HEK293 (cell line): ENCODE data around the gene ZAP70.

Source experiments
- CTCF ChIA-PET: fragments of 350-600 bp; formaldehyde crosslinking; extraction: SDS; loops from one replicate; lab custom pipeline; 2021; ENCODE audit warnings: antibody characterized with exemption; lab: Yijun Ruan, JAX
- POLR2A ChIA-PET: fragments of 300-600 bp; formaldehyde crosslinking; extraction: SDS; loops from one replicate; lab custom pipeline; 2020; ENCODE audit warnings: antibody characterized with exemption, inconsistent platforms; lab: Yijun Ruan, JAX
- H3K27ac ChIP-seq: fragments of 200-500 bp; sonication (Bioruptor generic); 2 replicates; pipeline ENCODE4 v1.5.1; 2014; ENCODE audit warnings: low read depth, low read length, control low read depth, inconsistent platforms; ENCODE audit errors: extremely low read depth
- H3K36me3 ChIP-seq, 2 experiments: fragments of 200-500 bp in 1 of 2; sonication (Bioruptor generic) in 1 of 2; 1 replicate in 1 of 2; 2 replicates in 1 of 2; pipeline ENCODE4 v1.5.1; 2014 to 2017; ENCODE audit warnings: inconsistent platforms in 2 of 2, low read length in 2 of 2; ENCODE audit not compliant: control insufficient read depth in 2 of 2, insufficient read depth in 1 of 2
- H3K4me1 ChIP-seq: fragments of 200-500 bp; sonication (Bioruptor generic); 2 replicates; pipeline ENCODE4 v1.5.1; 2014; ENCODE audit warnings: mild to moderate bottlenecking, low read length, inconsistent platforms; ENCODE audit not compliant: control insufficient read depth, insufficient read depth
- H3K4me3 ChIP-seq: 2 replicates; pipeline ENCODE4 v1.5.1; 2011; ENCODE audit warnings: low read depth, mild to moderate bottlenecking, control low read depth, low read length, moderate library complexity
- H3K9me3 ChIP-seq: fragments of 200-500 bp; sonication (Bioruptor generic); 2 replicates; pipeline ENCODE4 v1.5.1; 2014; ENCODE audit warnings: low read depth, low read length, inconsistent platforms; ENCODE audit not compliant: control insufficient read depth, insufficient read depth
- BCL11B ChIP-seq: fragments of 450-650 bp; formaldehyde crosslinking; IDR thresholded peaks from 2 replicates; pipeline ENCODE4 v1.5.1; 2016; ENCODE audit warnings: low read depth, missing biosample characterization, missing genetic modification characterization
- KLF8 ChIP-seq: fragments of 450-650 bp; formaldehyde crosslinking; IDR thresholded peaks from 2 replicates; pipeline ENCODE4 v1.5.1; 2016; ENCODE audit warnings: missing biosample characterization, missing genetic modification characterization
- KLF9 ChIP-seq: fragments of 450-650 bp; formaldehyde crosslinking; IDR thresholded peaks from 2 replicates; pipeline ENCODE4 v1.5.1; 2016; ENCODE audit warnings: missing biosample characterization, missing genetic modification characterization, low read depth
- RBAK ChIP-seq: fragments of 450-650 bp; formaldehyde crosslinking; IDR thresholded peaks from 2 replicates; pipeline ENCODE4 v1.5.1; 2016; ENCODE audit warnings: missing biosample characterization, missing genetic modification characterization
- REPIN1 ChIP-seq: fragments of 450-650 bp; formaldehyde crosslinking; IDR thresholded peaks from 2 replicates; pipeline ENCODE4 v1.5.1; 2017; ENCODE audit warnings: missing biosample characterization, missing genetic modification characterization, low read depth
- SP2 ChIP-seq: fragments of 450-650 bp; formaldehyde crosslinking; IDR thresholded peaks from 2 replicates; pipeline ENCODE4 v1.5.1; 2016; ENCODE audit warnings: missing biosample characterization, missing genetic modification characterization
- ZNF114 ChIP-seq: fragments of 450-650 bp; formaldehyde crosslinking; IDR thresholded peaks from 2 replicates; pipeline ENCODE4 v1.5.0; 2017; ENCODE audit warnings: missing biosample characterization, missing genetic modification characterization
- ZNF121 ChIP-seq: fragments of 450-650 bp; formaldehyde crosslinking; IDR thresholded peaks from 2 replicates; pipeline ENCODE4 v1.5.1; 2016; ENCODE audit warnings: missing biosample characterization, missing genetic modification characterization
- ZNF184 ChIP-seq: fragments of 450-650 bp; IDR thresholded peaks from 2 replicates; pipeline ENCODE4 v1.5.1; 2018; ENCODE audit warnings: missing biosample characterization, mild to moderate bottlenecking, missing genetic modification characterization
- ZNF221 ChIP-seq: fragments of 450-650 bp; formaldehyde crosslinking; IDR thresholded peaks from 2 replicates; pipeline ENCODE4 v1.5.1; 2017; ENCODE audit warnings: missing biosample characterization, missing genetic modification characterization, borderline replicate concordance
- ZNF311 ChIP-seq: fragments of 450-650 bp; formaldehyde crosslinking; IDR thresholded peaks from 2 replicates; pipeline ENCODE4 v1.5.1; 2017; ENCODE audit warnings: missing biosample characterization, missing genetic modification characterization, borderline replicate concordance
- ZNF341 ChIP-seq: fragments of 450-650 bp; formaldehyde crosslinking; IDR thresholded peaks from 2 replicates; pipeline ENCODE4; 2016; ENCODE audit warnings: low read depth, missing biosample characterization, missing genetic modification characterization
- ZNF354C ChIP-seq: fragments of 450-650 bp; formaldehyde crosslinking; IDR thresholded peaks from 2 replicates; pipeline ENCODE4 v1.5.1; 2016; ENCODE audit warnings: missing biosample characterization, missing genetic modification characterization, low read depth, borderline replicate concordance
- ZNF510 ChIP-seq: fragments of 450-650 bp; formaldehyde crosslinking; IDR thresholded peaks from 2 replicates; pipeline ENCODE4 v1.5.1; 2018; ENCODE audit warnings: mild to moderate bottlenecking, missing genetic modification characterization, missing biosample characterization; ENCODE audit not compliant: insufficient replicate concordance
- ZNF670 ChIP-seq: fragments of 450-650 bp; formaldehyde crosslinking; IDR thresholded peaks from 2 replicates; pipeline ENCODE4 v1.5.1; 2016; ENCODE audit warnings: missing biosample characterization, missing genetic modification characterization, low read depth
- ZNF707 ChIP-seq: fragments of 450-650 bp; formaldehyde crosslinking; IDR thresholded peaks from 2 replicates; pipeline ENCODE4 v1.5.1; 2016; ENCODE audit warnings: missing biosample characterization, missing genetic modification characterization
- TF ChIP-seq, protein P1 (sequence below): fragments of 450-650 bp; formaldehyde crosslinking; conservative IDR thresholded peaks from 2 replicates; pipeline ENCODE4 v1.5.1; 2016; ENCODE audit warnings: low read depth, missing biosample characterization, missing genetic modification characterization
- TF ChIP-seq, protein P2 (sequence below): fragments of 450-650 bp; formaldehyde crosslinking; IDR thresholded peaks from 2 replicates; pipeline ENCODE4 v1.5.1; 2017; ENCODE audit warnings: missing biosample characterization, missing genetic modification characterization
- TF ChIP-seq, protein P3 (sequence below): fragments of 450-650 bp; formaldehyde crosslinking; IDR thresholded peaks from 2 replicates; pipeline ENCODE4 v1.5.1; 2016; ENCODE audit warnings: missing biosample characterization, missing genetic modification characterization
- TF ChIP-seq, protein P4 (sequence below): fragments of 450-650 bp; formaldehyde crosslinking; IDR thresholded peaks from 2 replicates; pipeline ENCODE4 v1.5.1; 2016; ENCODE audit warnings: missing biosample characterization, missing genetic modification characterization, low read depth

Gene ZAP70

DNA sequence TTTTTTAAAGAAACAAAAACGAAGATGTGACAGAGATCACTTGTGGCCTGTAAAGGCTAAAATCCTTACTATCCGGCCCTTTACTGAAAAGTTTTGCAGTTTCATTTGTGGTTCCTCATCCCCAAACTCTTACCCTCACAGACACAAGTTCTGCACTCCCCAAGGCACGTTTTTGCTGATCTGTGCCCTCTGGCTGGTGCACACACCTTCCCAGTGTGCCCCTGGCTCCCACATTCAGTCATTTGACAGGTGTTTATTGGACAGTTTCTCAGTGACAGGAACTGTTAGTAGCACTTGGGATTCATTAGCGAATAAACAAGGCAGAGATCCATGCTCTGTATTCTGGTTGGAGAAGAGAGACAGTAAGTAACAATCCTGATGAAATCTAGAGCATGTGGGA is 22.8 kb downstream of the ZAP70 start (continued):
- TF ChIP-seq, protein P1, sequence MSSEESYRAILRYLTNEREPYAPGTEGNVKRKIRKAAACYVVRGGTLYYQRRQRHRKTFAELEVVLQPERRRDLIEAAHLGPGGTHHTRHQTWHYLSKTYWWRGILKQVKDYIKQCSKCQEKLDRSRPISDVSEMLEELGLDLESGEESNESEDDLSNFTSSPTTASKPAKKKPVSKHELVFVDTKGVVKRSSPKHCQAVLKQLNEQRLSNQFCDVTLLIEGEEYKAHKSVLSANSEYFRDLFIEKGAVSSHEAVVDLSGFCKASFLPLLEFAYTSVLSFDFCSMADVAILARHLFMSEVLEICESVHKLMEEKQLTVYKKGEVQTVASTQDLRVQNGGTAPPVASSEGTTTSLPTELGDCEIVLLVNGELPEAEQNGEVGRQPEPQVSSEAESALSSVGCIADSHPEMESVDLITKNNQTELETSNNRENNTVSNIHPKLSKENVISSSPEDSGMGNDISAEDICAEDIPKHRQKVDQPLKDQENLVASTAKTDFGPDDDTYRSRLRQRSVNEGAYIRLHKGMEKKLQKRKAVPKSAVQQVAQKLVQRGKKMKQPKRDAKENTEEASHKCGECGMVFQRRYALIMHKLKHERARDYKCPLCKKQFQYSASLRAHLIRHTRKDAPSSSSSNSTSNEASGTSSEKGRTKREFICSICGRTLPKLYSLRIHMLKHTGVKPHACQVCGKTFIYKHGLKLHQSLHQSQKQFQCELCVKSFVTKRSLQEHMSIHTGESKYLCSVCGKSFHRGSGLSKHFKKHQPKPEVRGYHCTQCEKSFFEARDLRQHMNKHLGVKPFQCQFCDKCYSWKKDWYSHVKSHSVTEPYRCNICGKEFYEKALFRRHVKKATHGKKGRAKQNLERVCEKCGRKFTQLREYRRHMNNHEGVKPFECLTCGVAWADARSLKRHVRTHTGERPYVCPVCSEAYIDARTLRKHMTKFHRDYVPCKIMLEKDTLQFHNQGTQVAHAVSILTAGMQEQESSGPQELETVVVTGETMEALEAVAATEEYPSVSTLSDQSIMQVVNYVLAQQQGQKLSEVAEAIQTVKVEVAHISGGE (tag by site-specific recombination), result no peak
- TF ChIP-seq, protein P2, sequence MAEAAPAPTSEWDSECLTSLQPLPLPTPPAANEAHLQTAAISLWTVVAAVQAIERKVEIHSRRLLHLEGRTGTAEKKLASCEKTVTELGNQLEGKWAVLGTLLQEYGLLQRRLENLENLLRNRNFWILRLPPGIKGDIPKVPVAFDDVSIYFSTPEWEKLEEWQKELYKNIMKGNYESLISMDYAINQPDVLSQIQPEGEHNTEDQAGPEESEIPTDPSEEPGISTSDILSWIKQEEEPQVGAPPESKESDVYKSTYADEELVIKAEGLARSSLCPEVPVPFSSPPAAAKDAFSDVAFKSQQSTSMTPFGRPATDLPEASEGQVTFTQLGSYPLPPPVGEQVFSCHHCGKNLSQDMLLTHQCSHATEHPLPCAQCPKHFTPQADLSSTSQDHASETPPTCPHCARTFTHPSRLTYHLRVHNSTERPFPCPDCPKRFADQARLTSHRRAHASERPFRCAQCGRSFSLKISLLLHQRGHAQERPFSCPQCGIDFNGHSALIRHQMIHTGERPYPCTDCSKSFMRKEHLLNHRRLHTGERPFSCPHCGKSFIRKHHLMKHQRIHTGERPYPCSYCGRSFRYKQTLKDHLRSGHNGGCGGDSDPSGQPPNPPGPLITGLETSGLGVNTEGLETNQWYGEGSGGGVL (tag by site-specific recombination), result no peak
- TF ChIP-seq SP2 (tag by site-specific recombination), result no peak

DNA sequence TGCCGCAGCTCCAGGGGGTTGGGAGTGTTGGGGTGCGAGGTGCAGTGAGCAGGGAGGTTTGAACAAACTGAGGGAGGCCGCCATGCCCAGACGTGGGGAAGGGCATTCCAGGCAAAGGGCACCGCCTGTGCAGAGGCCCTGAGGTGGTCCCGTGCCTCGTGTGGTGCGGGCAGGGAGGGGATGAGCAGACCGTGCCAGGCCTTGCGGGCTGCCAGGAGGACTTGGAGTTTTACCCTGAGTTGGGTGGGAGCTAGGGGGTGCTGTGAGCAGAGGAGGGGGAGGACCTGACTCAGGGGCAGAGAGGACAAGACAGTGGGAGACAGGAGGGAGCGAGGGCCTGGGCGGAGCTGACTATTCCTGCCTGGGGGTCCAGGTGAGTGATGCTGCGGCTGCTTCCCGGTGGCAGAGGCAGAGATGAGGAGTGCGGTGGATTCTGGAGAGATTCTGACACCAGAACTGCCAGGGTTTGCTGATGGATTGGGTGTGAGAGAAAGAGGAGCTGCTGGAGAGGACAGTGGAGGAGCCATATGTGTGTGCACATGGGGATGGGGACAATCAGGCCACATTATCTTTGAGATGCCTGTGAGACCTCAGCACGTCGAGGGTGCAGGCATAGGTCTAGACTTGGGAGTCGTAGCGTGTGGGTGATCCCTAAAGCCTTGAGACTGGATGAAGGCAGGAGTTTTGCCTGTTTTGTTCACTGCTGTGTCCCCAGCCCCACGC is 23.4 kb downstream of the ZAP70 start:
- no peak overlapping the region for H3K27ac ChIP-seq
- ChIA-PET CTCF (interaction anchor here (0.7 kb wide), 1 partner anchor 11 kb away, joined by 5 read pairs; no protein-coding TSS in a partner anchor), POLR2A (no interaction called here)
- no peaks in the 10 kb centered on the region for H3K36me3 ChIP-seq
- no peaks in the 10 kb centered on the region for H3K9me3 ChIP-seq
- TF ChIP-seq ZNF121 (tag by site-specific recombination) (no peak), ZNF311 (tag by site-specific recombination) (no peak), REPIN1 (no peak), SP2 (tag by site-specific recombination) (no peak), BCL11B (tag by site-specific recombination) (no peak), ZNF354C (tag by site-specific recombination) (no peak)
- TF ChIP-seq, protein P3, sequence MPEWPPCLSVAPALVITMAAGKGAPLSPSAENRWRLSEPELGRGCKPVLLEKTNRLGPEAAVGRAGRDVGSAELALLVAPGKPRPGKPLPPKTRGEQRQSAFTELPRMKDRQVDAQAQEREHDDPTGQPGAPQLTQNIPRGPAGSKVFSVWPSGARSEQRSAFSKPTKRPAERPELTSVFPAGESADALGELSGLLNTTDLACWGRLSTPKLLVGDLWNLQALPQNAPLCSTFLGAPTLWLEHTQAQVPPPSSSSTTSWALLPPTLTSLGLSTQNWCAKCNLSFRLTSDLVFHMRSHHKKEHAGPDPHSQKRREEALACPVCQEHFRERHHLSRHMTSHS (tag by site-specific recombination), result no peak
- TF ChIP-seq, protein P4, sequence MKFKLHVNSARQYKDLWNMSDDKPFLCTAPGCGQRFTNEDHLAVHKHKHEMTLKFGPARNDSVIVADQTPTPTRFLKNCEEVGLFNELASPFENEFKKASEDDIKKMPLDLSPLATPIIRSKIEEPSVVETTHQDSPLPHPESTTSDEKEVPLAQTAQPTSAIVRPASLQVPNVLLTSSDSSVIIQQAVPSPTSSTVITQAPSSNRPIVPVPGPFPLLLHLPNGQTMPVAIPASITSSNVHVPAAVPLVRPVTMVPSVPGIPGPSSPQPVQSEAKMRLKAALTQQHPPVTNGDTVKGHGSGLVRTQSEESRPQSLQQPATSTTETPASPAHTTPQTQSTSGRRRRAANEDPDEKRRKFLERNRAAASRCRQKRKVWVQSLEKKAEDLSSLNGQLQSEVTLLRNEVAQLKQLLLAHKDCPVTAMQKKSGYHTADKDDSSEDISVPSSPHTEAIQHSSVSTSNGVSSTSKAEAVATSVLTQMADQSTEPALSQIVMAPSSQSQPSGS, result no peak
- no peak overlapping the region for H3K4me3 ChIP-seq
- no peaks in the 10 kb centered on the region for H3K4me1 ChIP-seq

DNA sequence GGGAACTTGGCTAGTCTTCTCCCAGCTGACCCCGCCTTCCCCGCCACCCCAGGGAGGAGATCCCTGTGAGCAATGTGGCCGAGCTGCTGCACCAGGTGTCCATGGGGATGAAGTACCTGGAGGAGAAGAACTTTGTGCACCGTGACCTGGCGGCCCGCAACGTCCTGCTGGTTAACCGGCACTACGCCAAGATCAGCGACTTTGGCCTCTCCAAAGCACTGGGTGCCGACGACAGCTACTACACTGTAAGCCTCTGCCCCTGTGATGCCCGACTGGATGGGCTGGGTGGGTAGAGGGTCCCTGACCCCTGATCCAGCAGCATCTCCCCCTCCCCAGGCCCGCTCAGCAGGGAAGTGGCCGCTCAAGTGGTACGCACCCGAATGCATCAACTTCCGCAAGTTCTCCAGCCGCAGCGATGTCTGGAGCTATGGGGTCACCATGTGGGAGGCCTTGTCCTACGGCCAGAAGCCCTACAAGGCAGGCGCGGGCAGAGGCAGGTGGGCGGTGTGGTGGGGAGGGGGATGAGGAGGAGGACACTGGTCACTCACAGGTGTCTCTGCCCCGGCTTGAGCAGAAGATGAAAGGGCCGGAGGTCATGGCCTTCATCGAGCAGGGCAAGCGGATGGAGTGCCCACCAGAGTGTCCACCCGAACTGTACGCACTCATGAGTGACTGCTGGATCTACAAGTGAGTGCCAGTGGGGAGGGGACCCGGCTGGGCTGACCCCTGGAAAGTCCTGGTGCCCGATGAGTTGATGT is 24.2 kb downstream of the ZAP70 start:
- CTCF ChIA-PET, result no interaction called here
- no peaks in the 10 kb centered on the region for H3K4me1 ChIP-seq
- H3K27ac ChIP-seq, result no peak overlapping the region
- no peaks in the 10 kb centered on the region for H3K36me3 ChIP-seq
- POLR2A ChIA-PET, result no interaction called here
- H3K4me3 ChIP-seq, result no peak overlapping the region
- no peak for TF ChIP-seq KLF9 (tag by site-specific recombination)
- no peak for TF ChIP-seq ZNF670 (tag by site-specific recombination)
- no peak for TF ChIP-seq ZNF707 (tag by site-specific recombination)
- TF ChIP-seq RBAK (tag by site-specific recombination), result no peak
- no peak for TF ChIP-seq KLF8 (tag by site-specific recombination)
- no peak for TF ChIP-seq ZNF221
- no peak for TF ChIP-seq ZNF114 (tag by site-specific recombination)
- no peak for TF ChIP-seq ZNF184 (tag by site-specific recombination)
- TF ChIP-seq ZNF510 (tag by site-specific recombination), result no peak
- TF ChIP-seq ZNF341 (tag by site-specific recombination), result no peak
- TF ChIP-seq, protein P1 (tag by site-specific recombination), result no peak
- H3K9me3 ChIP-seq, result no peaks in the 10 kb centered on the region
